Osteocyte (in vitro differentiated cells): ENCODE data around the gene DIP2C. TPM values are rescaled to one million over a fixed set of nuclear protein-coding genes. Genes with fewer than 3 reads are reported as not detected.
"Not testable (repeated sequence)": the region's sequence is repeated elsewhere in the genome, so short reads cannot be mapped to it uniquely, and the experiment has no call there.

Experiments used
- DNase-seq: peaks from one replicate; pipeline ENCODE4 v3.0.0; 2021; ENCODE audit warnings: mixed read lengths; ENCODE audit not compliant: unreplicated experiment; ENCODE audit errors: extremely low spot score
- H3K27ac Mint-ChIP-seq: one replicate; pipeline ENCODE4 v1.8.0; 2021; ENCODE audit warnings: mild to moderate bottlenecking, mixed read lengths; ENCODE audit not compliant: unreplicated experiment
- H3K27me3 Mint-ChIP-seq: one replicate; pipeline ENCODE4 v1.8.0; 2021; ENCODE audit warnings: mixed read lengths; ENCODE audit not compliant: unreplicated experiment
- H3K36me3 Mint-ChIP-seq: one replicate; pipeline ENCODE4 v1.8.0; 2021; ENCODE audit warnings: mixed read lengths; ENCODE audit not compliant: unreplicated experiment
- H3K4me1 Mint-ChIP-seq: one replicate; pipeline ENCODE4 v1.8.0; 2021; ENCODE audit warnings: mixed read lengths; ENCODE audit not compliant: unreplicated experiment
- H3K4me3 Mint-ChIP-seq: one replicate; pipeline ENCODE4 v1.8.0; 2021; ENCODE audit warnings: mild to moderate bottlenecking, moderate library complexity, mixed read lengths; ENCODE audit not compliant: unreplicated experiment
- H3K9me3 Mint-ChIP-seq: one replicate; pipeline ENCODE4 v1.8.0; 2021; ENCODE audit warnings: mixed read lengths; ENCODE audit not compliant: unreplicated experiment
- total RNA-seq: library from RNA; stranded (reverse); gene quantifications from 2 replicates; pipeline ENCODE4 v1.2.1, GENCODE V29; 2021
- TF ChIP-seq, protein P1 (sequence below): fragments of 200-600 bp; sonication (generic); IDR thresholded peaks from 2 replicates; pipeline ENCODE4 v1.5.0; 2021; ENCODE audit warnings: antibody characterized with exemption, mild to moderate bottlenecking, moderate library complexity

The DIP2C gene
- total RNA-seq, 1 donor from 2014 or later = 36.8 TPM

DNA sequence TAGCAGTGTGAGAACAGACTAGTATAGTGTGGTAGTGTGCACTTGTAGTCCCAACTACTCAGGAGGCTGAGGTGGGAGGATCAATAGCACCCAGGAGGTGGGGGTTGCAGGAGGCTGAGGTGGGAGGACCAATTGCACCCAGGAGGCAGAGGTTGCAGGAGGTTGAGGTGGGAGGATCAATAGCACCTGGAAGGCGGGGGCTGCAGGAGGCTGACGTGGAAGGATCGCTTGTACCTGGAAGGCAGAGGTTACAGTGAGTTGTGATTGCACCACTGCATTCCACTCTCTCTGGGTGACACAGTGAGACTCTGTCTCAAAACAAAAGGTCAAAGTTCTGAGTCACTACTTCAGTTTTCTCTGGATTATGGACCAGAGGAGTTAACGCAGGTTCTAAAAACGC lies 22.6 kb upstream of the DIP2C start:
- Mint-ChIP-seq H3K4me3 (no peak overlapping the region), H3K36me3 (no peaks in the 10 kb centered on the region), H3K9me3 (no peaks in the 10 kb centered on the region), H3K27me3 (peaks cover 46% of the 10 kb centered on the region), H3K4me1 (no peaks in the 10 kb centered on the region), H3K27ac (no peak overlapping the region)
- no peak for DNase-seq
- TF ChIP-seq, protein P1, sequence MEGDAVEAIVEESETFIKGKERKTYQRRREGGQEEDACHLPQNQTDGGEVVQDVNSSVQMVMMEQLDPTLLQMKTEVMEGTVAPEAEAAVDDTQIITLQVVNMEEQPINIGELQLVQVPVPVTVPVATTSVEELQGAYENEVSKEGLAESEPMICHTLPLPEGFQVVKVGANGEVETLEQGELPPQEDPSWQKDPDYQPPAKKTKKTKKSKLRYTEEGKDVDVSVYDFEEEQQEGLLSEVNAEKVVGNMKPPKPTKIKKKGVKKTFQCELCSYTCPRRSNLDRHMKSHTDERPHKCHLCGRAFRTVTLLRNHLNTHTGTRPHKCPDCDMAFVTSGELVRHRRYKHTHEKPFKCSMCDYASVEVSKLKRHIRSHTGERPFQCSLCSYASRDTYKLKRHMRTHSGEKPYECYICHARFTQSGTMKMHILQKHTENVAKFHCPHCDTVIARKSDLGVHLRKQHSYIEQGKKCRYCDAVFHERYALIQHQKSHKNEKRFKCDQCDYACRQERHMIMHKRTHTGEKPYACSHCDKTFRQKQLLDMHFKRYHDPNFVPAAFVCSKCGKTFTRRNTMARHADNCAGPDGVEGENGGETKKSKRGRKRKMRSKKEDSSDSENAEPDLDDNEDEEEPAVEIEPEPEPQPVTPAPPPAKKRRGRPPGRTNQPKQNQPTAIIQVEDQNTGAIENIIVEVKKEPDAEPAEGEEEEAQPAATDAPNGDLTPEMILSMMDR = no peak

DNA sequence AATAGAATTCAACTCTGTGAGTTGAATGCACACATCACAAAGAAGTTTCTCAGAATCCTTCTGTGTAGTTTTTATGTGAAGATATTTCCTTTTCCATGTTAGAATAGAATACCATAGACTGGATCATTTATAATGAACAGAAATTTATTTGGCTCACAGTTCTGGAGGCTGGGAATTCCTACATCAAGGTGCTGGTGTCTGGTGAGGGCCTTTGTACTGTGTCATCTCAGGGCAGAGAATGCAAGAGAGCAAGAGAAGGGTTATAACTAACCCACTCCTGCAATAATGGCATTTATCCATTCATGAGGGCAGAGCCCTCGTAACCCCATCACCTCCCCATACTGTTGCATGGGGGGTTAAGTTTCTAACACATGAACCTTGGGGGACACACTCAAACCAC lies 18.4 kb upstream of the DIP2C start:
- no peak overlapping the region for H3K27ac Mint-ChIP-seq
- H3K36me3 Mint-ChIP-seq = no peaks in the 10 kb centered on the region
- H3K4me3 Mint-ChIP-seq = no peak overlapping the region
- H3K27me3 Mint-ChIP-seq = peaks cover 71% of the 10 kb centered on the region
- TF ChIP-seq, protein P1 = no peak
- no peak for DNase-seq
- peaks cover 3% of the 10 kb centered on the region for H3K9me3 Mint-ChIP-seq
- no peaks in the 10 kb centered on the region for H3K4me1 Mint-ChIP-seq

DNA sequence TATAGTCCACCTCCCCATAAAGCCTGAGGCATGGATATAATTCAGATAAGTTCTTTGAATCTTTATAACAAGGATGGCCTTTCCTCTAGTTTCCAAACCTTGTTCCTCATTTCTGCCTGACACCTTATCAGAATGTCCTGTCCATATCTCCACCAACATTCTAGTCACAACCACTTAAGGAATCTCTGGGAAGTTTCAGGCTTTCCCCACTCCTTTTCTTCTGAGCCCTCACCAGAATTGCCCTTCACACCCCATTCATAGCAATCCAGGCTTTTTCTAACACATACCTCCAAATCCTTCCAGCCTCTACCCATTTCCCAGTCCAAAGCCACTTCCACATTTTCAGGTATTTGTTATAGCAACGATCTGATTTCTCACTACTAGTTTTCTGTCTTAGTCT lies 18.0 kb upstream of the DIP2C start:
- Mint-ChIP-seq H3K9me3 (peaks cover 6% of the 10 kb centered on the region), H3K36me3 (no peaks in the 10 kb centered on the region), H3K27ac (no peak overlapping the region), H3K27me3 (peaks cover 72% of the 10 kb centered on the region), H3K4me1 (no peaks in the 10 kb centered on the region), H3K4me3 (no peak overlapping the region)
- TF ChIP-seq, protein P1 = no peak
- no peak for DNase-seq

DNA sequence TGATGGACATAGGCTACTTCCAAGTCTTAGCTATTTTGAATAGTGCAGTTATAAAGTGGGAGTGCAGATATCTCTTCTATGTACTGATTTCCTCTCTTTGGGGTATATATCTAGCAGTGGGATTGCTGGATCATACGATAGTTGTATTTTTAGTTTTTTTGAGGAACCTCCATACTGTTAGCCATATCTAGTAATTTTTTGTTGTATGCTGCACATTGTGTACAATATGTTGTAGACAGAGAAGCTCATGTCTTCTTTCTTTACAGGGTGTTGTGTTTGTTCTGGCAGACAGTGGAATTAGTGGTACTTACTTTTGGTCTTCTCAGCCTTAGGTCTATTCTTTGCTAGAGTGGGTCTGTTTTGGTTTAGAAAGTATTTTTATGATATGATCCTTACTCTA lies 13.7 kb upstream of the DIP2C start:
- Mint-ChIP-seq H3K9me3 (peaks cover 6% of the 10 kb centered on the region), H3K36me3 (no peaks in the 10 kb centered on the region), H3K4me1 (no peaks in the 10 kb centered on the region), H3K27me3 (peaks cover 69% of the 10 kb centered on the region), H3K27ac (no peak overlapping the region), H3K4me3 (no peak overlapping the region)
- DNase-seq = no peak
- TF ChIP-seq, protein P1 = no peak

DNA sequence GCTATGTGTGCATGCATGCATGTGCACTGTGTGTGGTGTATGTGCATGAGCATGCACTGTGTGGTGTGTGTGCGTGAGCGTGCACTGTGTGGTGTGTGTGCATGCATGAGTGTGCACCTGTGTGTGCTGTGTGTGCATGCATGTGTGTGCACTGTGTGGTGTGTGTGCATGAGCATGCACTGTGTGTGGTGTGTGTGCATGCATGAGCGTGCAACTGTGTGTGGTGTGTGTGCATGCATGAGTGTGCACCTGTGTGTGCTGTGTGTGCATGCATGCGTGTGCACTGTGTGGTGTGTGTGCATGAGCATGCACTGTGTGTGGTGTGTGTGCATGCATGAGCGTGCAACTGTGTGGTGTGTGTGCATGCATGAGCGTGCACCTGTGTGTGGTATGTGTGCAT lies 10.7 kb upstream of the DIP2C start:
- not testable (repeated sequence) for DNase-seq, H3K4me3 Mint-ChIP-seq, H3K9me3 Mint-ChIP-seq, H3K27ac Mint-ChIP-seq, H3K36me3 Mint-ChIP-seq, H3K4me1 Mint-ChIP-seq
- peaks cover 50% of the 10 kb centered on the region for H3K27me3 Mint-ChIP-seq
